Measurements from ENCODE around the gene FAM229B.

- TF ChIP-seq EZH2phosphoT487 (IDR thresholded peaks at IDR 0.05; ENCODE audit: insufficient read depth, low read depth), result no peak
- TF ChIP-seq EZH2 (IDR thresholded peaks at IDR 0.05; ENCODE audit: insufficient read depth, poor library complexity, severe bottlenecking), result no peak
These were observed 25.8 kb upstream of the FAM229B start for GRCh38 chr6:112061605-112062004.
